HCT116 (cell line): Measurements from ENCODE around the gene FAM13C. TPM values are rescaled to one million over a fixed set of nuclear protein-coding genes. Genes with fewer than 3 reads are reported as not detected.

Experiments
- ATAC-seq: fragments of 200-7000 bp; cut with Tn5 transposase; 2 replicates; pipeline ENCODE4 v1.9.1; 2020; ENCODE audit warnings: mild to moderate bottlenecking, moderate library complexity
- BruUV-seq: library from RNA; stranded (reverse); fragments of 400-500 nt; replicated peaks from 2 replicates; lab custom pipeline; 2021; lab: Mats Ljungman, UMichigan
- CTCF ChIA-PET: fragments of 300-600 bp; sonication (Branson Sonifier 250); formaldehyde crosslinking; loops from one replicate; lab custom pipeline; 2021; ENCODE audit warnings: antibody characterized with exemption; lab: Charles Lee
- POLR2A ChIA-PET: fragments of 300-600, 350-600 bp; sonication (Branson Sonifier 250); formaldehyde crosslinking; loops from one replicate; lab custom pipeline; 2021; ENCODE audit warnings: antibody characterized with exemption; lab: Charles Lee
- RAD21 ChIA-PET, 2 experiments: fragments of 300-600 bp; sonication (Branson Sonifier 250); formaldehyde crosslinking; loops; one replicate each; lab custom pipeline; 2023; ENCODE audit warnings: low total read pairs in 2 of 2; ENCODE audit not compliant: uncharacterized antibody in 2 of 2, unreplicated experiment in 2 of 2, low non-redundant PET in 1 of 2; lab: Charles Lee
- DNase-seq: peaks from one replicate; pipeline ENCODE4 v3.0.0-alpha.2; 2010; ENCODE audit warnings: low read depth, low spot score
- H2AFZ ChIP-seq: fragments of 200-600 bp; shearing (Covaris generic), sonication (generic); 2 replicates; pipeline ENCODE4 v1.6.1; 2017; ENCODE audit warnings: low read depth, mixed run types, mixed read lengths, antibody characterized with exemption, low read length; ENCODE audit not compliant: poor library complexity, severe bottlenecking
- H3K27ac ChIP-seq: 2 replicates; pipeline ENCODE4 v1.5.1; 2012; ENCODE audit warnings: low read depth, low read length
- H3K27me3 ChIP-seq: fragments of 200-600 bp; sonication (generic); 2 replicates; pipeline ENCODE4 v1.6.1; 2016; ENCODE audit warnings: mixed run types, low read length, mixed read lengths; ENCODE audit not compliant: insufficient read depth
- H3K36me3 ChIP-seq, 2 experiments: fragments of 200-500 bp in 1 of 2; fragments of 200-600 bp in 1 of 2; sonication (Bioruptor generic) in 1 of 2; sonication (generic) in 1 of 2; 2 replicates each; pipeline versions ENCODE4 v1.5.1 to v1.6.1; 2014 to 2016; ENCODE audit warnings: low read length in 2 of 2, inconsistent platforms in 1 of 2, mixed read lengths in 1 of 2, mixed run types in 1 of 2; ENCODE audit not compliant: insufficient read depth in 2 of 2, control insufficient read depth in 1 of 2
- H3K4me1 ChIP-seq, 2 experiments: fragments of 200-600 bp in 1 of 2; sonication (generic) in 1 of 2; 2 replicates each; pipeline versions ENCODE4 v1.5.1 to v1.6.1; 2012 to 2017; ENCODE audit warnings: low read length in 2 of 2, inconsistent platforms in 1 of 2, mild to moderate bottlenecking in 1 of 2, mixed read lengths in 1 of 2, mixed run types in 1 of 2, moderate library complexity in 1 of 2; ENCODE audit not compliant: insufficient read depth in 2 of 2, control insufficient read depth in 1 of 2
- H3K4me2 ChIP-seq: fragments of 200-600 bp; sonication (generic); 2 replicates; pipeline ENCODE4 v1.6.1; 2017; ENCODE audit warnings: mixed run types, low read length, mixed read lengths
- H3K4me3 ChIP-seq, 2 experiments: fragments of 200-600 bp in 1 of 2; sonication (generic) in 1 of 2; replicated peaks in 1 of 2; 2 replicates each; pipeline ENCODE4 v1.5.1; 2011 to 2016; ENCODE audit warnings: low read length in 2 of 2, control low read depth in 1 of 2, low read depth in 1 of 2, mild to moderate bottlenecking in 1 of 2, mixed read lengths in 1 of 2, mixed run types in 1 of 2
- H3K79me2 ChIP-seq: fragments of 200-600 bp; sonication (generic); 2 replicates; pipeline ENCODE4 v1.6.1; 2017; ENCODE audit warnings: mild to moderate bottlenecking, mixed run types, low read length, moderate library complexity, mixed read lengths; ENCODE audit not compliant: insufficient read depth
- H3K9ac ChIP-seq: fragments of 200-600 bp; sonication (generic); 2 replicates; pipeline ENCODE4 v1.6.1; 2016; ENCODE audit warnings: low read length, mixed read lengths
- H3K9me2 ChIP-seq: fragments of 200-600 bp; sonication (generic), shearing (Covaris generic); 2 replicates; pipeline ENCODE4 v1.6.1; 2017; ENCODE audit warnings: mixed run types, mild to moderate bottlenecking, moderate library complexity; ENCODE audit not compliant: insufficient read depth
- H3K9me3 ChIP-seq, 2 experiments: fragments of 200-500 bp in 1 of 2; fragments of 200-600 bp in 1 of 2; sonication (Bioruptor generic) in 1 of 2; sonication (generic) in 1 of 2; 2 replicates each; pipeline ENCODE4 v1.6.1; 2014 to 2017; ENCODE audit warnings: low read length in 2 of 2, mixed read lengths in 2 of 2, inconsistent platforms in 1 of 2, low read depth in 1 of 2, mild to moderate bottlenecking in 1 of 2, mixed run types in 1 of 2, moderate library complexity in 1 of 2; ENCODE audit not compliant: control insufficient read depth in 1 of 2, insufficient read depth in 1 of 2
- H4K20me1 ChIP-seq: fragments of 200-600 bp; sonication (generic), shearing (Covaris generic); 2 replicates; pipeline ENCODE4 v1.6.1; 2017; ENCODE audit warnings: mixed run types, mild to moderate bottlenecking, moderate library complexity; ENCODE audit not compliant: insufficient read depth
- EZH2 ChIP-seq: fragments of 200-600 bp; sonication (generic); IDR thresholded peaks from 2 replicates; pipeline ENCODE4 v1.6.1; 2017; ENCODE audit warnings: antibody characterized with exemption, mixed run types
- JUND ChIP-seq: IDR thresholded peaks from 2 replicates; pipeline ENCODE4 v1.6.1; 2012
- POLR2A ChIP-seq: IDR thresholded peaks from 2 replicates; pipeline ENCODE4 v1.7.0; 2011; ENCODE audit warnings: borderline replicate concordance; ENCODE audit not compliant: insufficient read depth, insufficient read length; ENCODE audit errors: extremely low read depth
- RAD21 ChIP-seq: IDR thresholded peaks from 2 replicates; pipeline ENCODE4 v1.6.1; 2012; ENCODE audit warnings: low read depth, mild to moderate bottlenecking
- SP1 ChIP-seq: IDR thresholded peaks from 2 replicates; pipeline ENCODE4 v1.6.1; 2012; ENCODE audit warnings: low read depth
- TCF7L2 ChIP-seq: IDR thresholded peaks from 2 replicates; pipeline ENCODE4 v1.7.0; 2011; ENCODE audit warnings: borderline replicate concordance, inconsistent platforms; ENCODE audit not compliant: insufficient read depth, insufficient read length; ENCODE audit errors: extremely low read depth
- YY1 ChIP-seq: IDR thresholded peaks from 2 replicates; pipeline ENCODE4 v1.6.1; 2011; ENCODE audit warnings: low read length, low read depth, moderate library complexity, mild to moderate bottlenecking; ENCODE audit not compliant: insufficient replicate concordance; ENCODE audit errors: extremely low read depth
- ZFX ChIP-seq: fragments of 450-650 bp; IDR thresholded peaks from 2 replicates; pipeline ENCODE4 v1.6.1; 2017
- ZNF274 ChIP-seq: fragments of 200-500 bp; sonication (Bioruptor generic); IDR thresholded peaks from 2 replicates; pipeline ENCODE4 v1.6.1; 2014; ENCODE audit warnings: mild to moderate bottlenecking, low read depth, low read length, inconsistent platforms
- intact Hi-C: fragments of 100-400 bp; cut with micrococcal nuclease; formaldehyde crosslinking; loops from 2 replicates; pipeline ENCODE4 v1.10.0; 2022
- total RNA-seq: library from RNA; stranded (reverse); gene quantifications from one replicate; pipeline ENCODE4 v1.2.1, GENCODE V29; 2021; ENCODE audit not compliant: unreplicated experiment
- TF ChIP-seq, protein P1 (sequence below): IDR thresholded peaks from 2 replicates; pipeline ENCODE4 v1.6.1; 2012
- TF ChIP-seq, protein P2 (sequence below): IDR thresholded peaks from 2 replicates; pipeline ENCODE4 v1.6.1; 2012
- TF ChIP-seq, protein P3 (sequence below): IDR thresholded peaks from 2 replicates; pipeline ENCODE4 v1.6.1; 2011; ENCODE audit warnings: mild to moderate bottlenecking, low read length, moderate library complexity; ENCODE audit not compliant: insufficient replicate concordance; ENCODE audit errors: extremely low read depth
- TF ChIP-seq, protein P4 (sequence below), 3 experiments: fragments of 200-600 bp in 1 of 3; sonication (generic) in 1 of 3; IDR thresholded peaks in 2 of 3; conservative IDR thresholded peaks in 1 of 3; 2 replicates each; pipeline ENCODE4 v1.5.1; 2012 to 2017; ENCODE audit warnings: low read depth in 2 of 3, low read length in 2 of 3, antibody characterized with exemption in 1 of 3, borderline replicate concordance in 1 of 3, control low read depth in 1 of 3, mild to moderate bottlenecking in 1 of 3, mixed read lengths in 1 of 3, mixed run types in 1 of 3, moderate library complexity in 1 of 3; ENCODE audit not compliant: insufficient read depth in 1 of 3

The FAM13C gene
- total RNA-seq, 1 experiment from 2014 or later = 0.42 TPM

DNA sequence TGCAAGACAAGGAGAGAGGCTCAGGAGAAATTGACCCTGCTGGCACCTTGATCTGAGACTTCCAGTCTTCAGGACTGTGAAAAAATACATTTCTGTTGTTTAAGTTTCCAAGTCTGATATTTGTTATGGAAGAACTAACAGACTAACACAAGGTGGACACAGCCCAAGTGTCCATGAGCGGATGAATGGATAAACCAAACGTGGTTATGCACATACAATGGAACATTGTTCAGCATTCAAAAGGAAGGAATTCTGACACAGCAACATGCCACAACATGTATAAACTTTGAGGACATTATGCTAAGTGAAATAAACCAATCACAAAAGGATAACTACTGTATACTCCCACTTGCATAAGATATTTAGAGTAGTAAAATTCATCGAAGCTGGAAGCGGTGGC lies 76.5 kb downstream of the FAM13C start:
- H3K79me2 ChIP-seq = no peaks in the 10 kb centered on the region
- H4K20me1 ChIP-seq = no peaks in the 10 kb centered on the region
- no peaks in the 10 kb centered on the region for H3K9me2 ChIP-seq
- intact Hi-C loops = no loop called here
- no peak for TF ChIP-seq SP1
- TF ChIP-seq JUND = no peak
- no peak for TF ChIP-seq YY1
- no peak for TF ChIP-seq RAD21
- no peak for TF ChIP-seq ZFX
- no peak for TF ChIP-seq TCF7L2
- TF ChIP-seq POLR2A = no peak
- TF ChIP-seq, protein P1, sequence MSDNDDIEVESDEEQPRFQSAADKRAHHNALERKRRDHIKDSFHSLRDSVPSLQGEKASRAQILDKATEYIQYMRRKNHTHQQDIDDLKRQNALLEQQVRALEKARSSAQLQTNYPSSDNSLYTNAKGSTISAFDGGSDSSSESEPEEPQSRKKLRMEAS = no peak
- TF ChIP-seq, protein P2, sequence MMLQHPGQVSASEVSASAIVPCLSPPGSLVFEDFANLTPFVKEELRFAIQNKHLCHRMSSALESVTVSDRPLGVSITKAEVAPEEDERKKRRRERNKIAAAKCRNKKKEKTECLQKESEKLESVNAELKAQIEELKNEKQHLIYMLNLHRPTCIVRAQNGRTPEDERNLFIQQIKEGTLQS = no peak
- TF ChIP-seq ZNF274 = no peak
- TF ChIP-seq, all 23 proteins: peak for 0
- ChIA-PET RAD21 (no interaction called here), CTCF (no interaction called here), POLR2A (no interaction called here)
- ATAC-seq = no peak
- Histone ChIP-seq H3K9me3 (no peaks in the 10 kb centered on the region), H3K36me3 (no peaks in the 10 kb centered on the region), H3K4me3 (no peak overlapping the region), H3K4me2 (no peak overlapping the region), H2AFZ (no peak overlapping the region), H3K9ac (no peak overlapping the region), H3K27me3 (peaks cover 18% of the 10 kb centered on the region; the same call in 1 of the 2 replicates), H3K27ac (no peak overlapping the region), H3K4me1 (no peaks in the 10 kb centered on the region)
- no TSS peak for BruUV-seq
- no peak for DNase-seq

DNA sequence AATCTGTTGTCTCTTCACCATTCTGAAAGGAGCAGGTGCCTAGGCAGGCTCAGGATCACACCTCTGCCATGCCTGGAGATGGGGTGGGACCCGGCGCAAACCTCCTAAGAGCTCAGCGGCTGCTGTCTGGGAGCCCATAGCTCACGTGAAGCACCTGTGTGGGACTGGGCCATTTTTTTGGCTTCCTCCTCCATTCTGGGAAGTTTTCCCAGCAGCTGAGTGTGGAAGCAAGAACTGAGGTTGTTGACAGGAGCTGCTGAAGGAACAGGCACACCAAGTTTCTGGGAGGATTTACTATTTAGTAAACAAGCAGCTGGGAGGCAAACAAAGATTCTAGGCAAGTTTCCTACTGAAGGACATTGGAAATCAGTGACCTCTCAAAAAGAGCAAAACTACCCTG lies 77.3 kb downstream of the FAM13C start:
- Histone ChIP-seq H3K4me1 (no peaks in the 10 kb centered on the region), H3K27me3 (peaks cover 16% of the 10 kb centered on the region; the same call in 1 of the 2 replicates), H3K4me2 (no peak overlapping the region)
- TF ChIP-seq, protein P3, sequence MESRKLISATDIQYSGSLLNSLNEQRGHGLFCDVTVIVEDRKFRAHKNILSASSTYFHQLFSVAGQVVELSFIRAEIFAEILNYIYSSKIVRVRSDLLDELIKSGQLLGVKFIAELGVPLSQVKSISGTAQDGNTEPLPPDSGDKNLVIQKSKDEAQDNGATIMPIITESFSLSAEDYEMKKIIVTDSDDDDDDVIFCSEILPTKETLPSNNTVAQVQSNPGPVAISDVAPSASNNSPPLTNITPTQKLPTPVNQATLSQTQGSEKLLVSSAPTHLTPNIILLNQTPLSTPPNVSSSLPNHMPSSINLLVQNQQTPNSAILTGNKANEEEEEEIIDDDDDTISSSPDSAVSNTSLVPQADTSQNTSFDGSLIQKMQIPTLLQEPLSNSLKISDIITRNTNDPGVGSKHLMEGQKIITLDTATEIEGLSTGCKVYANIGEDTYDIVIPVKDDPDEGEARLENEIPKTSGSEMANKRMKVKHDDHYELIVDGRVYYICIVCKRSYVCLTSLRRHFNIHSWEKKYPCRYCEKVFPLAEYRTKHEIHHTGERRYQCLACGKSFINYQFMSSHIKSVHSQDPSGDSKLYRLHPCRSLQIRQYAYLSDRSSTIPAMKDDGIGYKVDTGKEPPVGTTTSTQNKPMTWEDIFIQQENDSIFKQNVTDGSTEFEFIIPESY = no peak
- TF ChIP-seq, protein P2 = no peak
- no peak for TF ChIP-seq EZH2
- TF ChIP-seq, protein P1 = no peak
- TF ChIP-seq, protein P4, sequence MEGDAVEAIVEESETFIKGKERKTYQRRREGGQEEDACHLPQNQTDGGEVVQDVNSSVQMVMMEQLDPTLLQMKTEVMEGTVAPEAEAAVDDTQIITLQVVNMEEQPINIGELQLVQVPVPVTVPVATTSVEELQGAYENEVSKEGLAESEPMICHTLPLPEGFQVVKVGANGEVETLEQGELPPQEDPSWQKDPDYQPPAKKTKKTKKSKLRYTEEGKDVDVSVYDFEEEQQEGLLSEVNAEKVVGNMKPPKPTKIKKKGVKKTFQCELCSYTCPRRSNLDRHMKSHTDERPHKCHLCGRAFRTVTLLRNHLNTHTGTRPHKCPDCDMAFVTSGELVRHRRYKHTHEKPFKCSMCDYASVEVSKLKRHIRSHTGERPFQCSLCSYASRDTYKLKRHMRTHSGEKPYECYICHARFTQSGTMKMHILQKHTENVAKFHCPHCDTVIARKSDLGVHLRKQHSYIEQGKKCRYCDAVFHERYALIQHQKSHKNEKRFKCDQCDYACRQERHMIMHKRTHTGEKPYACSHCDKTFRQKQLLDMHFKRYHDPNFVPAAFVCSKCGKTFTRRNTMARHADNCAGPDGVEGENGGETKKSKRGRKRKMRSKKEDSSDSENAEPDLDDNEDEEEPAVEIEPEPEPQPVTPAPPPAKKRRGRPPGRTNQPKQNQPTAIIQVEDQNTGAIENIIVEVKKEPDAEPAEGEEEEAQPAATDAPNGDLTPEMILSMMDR (IDR thresholded peaks at IDR 0.05 in 2 of 3, conservative IDR thresholded peaks at IDR 0.05 in 1 of 3; ENCODE audit: borderline replicate concordance in 1 of 3, insufficient read depth in 1 of 3, low read depth in 2 of 3, low read length in 2 of 3) = no peak
- TF ChIP-seq ZNF274 = no peak
- TF ChIP-seq, all 23 proteins: peak for 0
- intact Hi-C loops = no loop called here
- H3K9me2 ChIP-seq = no peaks in the 10 kb centered on the region
- no peak overlapping the region for H2AFZ ChIP-seq
- no peak overlapping the region for H3K9ac ChIP-seq
- H3K79me2 ChIP-seq = no peaks in the 10 kb centered on the region
- H3K9me3 ChIP-seq = no peaks in the 10 kb centered on the region
- DNase-seq = no peak
- H3K27ac ChIP-seq = no peak overlapping the region
- ChIA-PET RAD21 (no interaction called here), CTCF (no interaction called here), POLR2A (no interaction called here)
- no peaks in the 10 kb centered on the region for H3K36me3 ChIP-seq
- H4K20me1 ChIP-seq = no peaks in the 10 kb centered on the region
- ATAC-seq = no peak
- no TSS peak for BruUV-seq
- no peak overlapping the region for H3K4me3 ChIP-seq
